ENCODE results near the gene ZNF365.

Gene ZNF365

GRCh38 chr10:62442894-62443669 lies 68.9 kb downstream of the ZNF365 start:
- Histone ChIP-seq H3K4me3 (IDR thresholded peaks at IDR 0.05; ENCODE audit: insufficient read depth, low read depth, low read length) (no peak overlapping the region), H3K4me1 (ENCODE audit: low read depth, poor library complexity, severe bottlenecking) (no peaks in the 10 kb centered on the region), H3K4me2 (no peak overlapping the region), H3K27ac (no peak overlapping the region), H2AFZ (ENCODE audit: low read depth) (no peak overlapping the region), H3K9ac (no peak overlapping the region), H3K79me2 (ENCODE audit: insufficient read depth, low read depth) (no peaks in the 10 kb centered on the region), H3K36me3 (ENCODE audit: insufficient read depth) (no peaks in the 10 kb centered on the region), H3K27me3 (ENCODE audit: insufficient read depth, low read depth) (no peaks in the 10 kb centered on the region), H4K20me1 (ENCODE audit: insufficient read depth) (no peaks in the 10 kb centered on the region)
- TF ChIP-seq, protein P1, sequence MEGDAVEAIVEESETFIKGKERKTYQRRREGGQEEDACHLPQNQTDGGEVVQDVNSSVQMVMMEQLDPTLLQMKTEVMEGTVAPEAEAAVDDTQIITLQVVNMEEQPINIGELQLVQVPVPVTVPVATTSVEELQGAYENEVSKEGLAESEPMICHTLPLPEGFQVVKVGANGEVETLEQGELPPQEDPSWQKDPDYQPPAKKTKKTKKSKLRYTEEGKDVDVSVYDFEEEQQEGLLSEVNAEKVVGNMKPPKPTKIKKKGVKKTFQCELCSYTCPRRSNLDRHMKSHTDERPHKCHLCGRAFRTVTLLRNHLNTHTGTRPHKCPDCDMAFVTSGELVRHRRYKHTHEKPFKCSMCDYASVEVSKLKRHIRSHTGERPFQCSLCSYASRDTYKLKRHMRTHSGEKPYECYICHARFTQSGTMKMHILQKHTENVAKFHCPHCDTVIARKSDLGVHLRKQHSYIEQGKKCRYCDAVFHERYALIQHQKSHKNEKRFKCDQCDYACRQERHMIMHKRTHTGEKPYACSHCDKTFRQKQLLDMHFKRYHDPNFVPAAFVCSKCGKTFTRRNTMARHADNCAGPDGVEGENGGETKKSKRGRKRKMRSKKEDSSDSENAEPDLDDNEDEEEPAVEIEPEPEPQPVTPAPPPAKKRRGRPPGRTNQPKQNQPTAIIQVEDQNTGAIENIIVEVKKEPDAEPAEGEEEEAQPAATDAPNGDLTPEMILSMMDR (conservative IDR thresholded peaks at IDR 0.05; ENCODE audit: low read depth, low read length): no peak

DNA sequence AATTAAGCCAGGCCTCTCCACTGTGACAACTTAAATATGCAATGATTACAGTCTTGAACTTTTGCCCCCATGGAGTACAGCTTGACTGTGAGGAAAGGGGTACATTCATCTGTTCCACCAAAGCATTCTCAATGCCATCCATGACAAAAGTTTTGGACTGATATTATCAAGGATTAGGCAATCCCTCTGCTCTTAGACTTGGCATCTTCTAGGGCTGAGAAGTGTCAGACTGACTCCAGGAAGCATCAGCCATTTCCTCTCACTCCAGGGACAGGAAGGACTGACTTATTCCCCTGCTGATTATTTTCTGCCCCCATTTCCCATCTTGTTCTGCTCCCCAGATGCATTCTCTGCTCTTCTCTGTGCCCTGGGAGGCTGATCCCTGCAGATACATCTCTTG lies 69.7 kb downstream of the ZNF365 start:
- H3K4me1 ChIP-seq (ENCODE audit: low read depth, poor library complexity, severe bottlenecking): no peaks in the 10 kb centered on the region
- no peak overlapping the region for H3K27ac ChIP-seq
- H3K79me2 ChIP-seq (ENCODE audit: insufficient read depth, low read depth): no peaks in the 10 kb centered on the region
- no peaks in the 10 kb centered on the region for H3K27me3 ChIP-seq (ENCODE audit: insufficient read depth, low read depth)
- no peaks in the 10 kb centered on the region for H4K20me1 ChIP-seq (ENCODE audit: insufficient read depth)
- no peak overlapping the region for H3K4me2 ChIP-seq
- TF ChIP-seq, protein P1 (conservative IDR thresholded peaks at IDR 0.05; ENCODE audit: low read depth, low read length): no peak
- no peak overlapping the region for H3K9ac ChIP-seq
- H2AFZ ChIP-seq (ENCODE audit: low read depth): no peak overlapping the region
- H3K4me3 ChIP-seq (IDR thresholded peaks at IDR 0.05; ENCODE audit: insufficient read depth, low read depth, low read length): no peak overlapping the region
- H3K36me3 ChIP-seq (ENCODE audit: insufficient read depth): no peaks in the 10 kb centered on the region

DNA sequence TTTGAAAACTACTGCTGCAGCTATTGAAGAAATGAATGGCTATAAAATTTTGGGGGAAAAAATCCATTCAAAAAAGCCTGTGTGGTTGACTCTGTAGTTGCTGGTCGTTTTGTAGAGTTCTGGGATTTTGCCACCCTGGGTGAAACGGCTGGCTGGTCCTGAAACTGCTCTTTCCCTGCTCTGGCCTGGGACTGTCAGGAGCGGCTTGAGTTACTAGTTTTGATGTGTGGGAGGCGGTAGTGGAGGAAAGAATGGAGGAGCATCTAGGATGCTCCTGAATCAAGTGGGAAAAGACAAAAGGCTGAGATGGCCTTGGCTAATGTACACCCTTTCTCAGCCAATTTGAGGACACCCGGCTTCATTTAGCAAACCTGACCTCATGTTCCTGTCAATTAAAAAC lies 72.5 kb downstream of the ZNF365 start:
- Histone ChIP-seq H3K27ac (no peak overlapping the region), H3K4me3 (IDR thresholded peaks at IDR 0.05; ENCODE audit: insufficient read depth, low read depth, low read length) (no peak overlapping the region), H3K79me2 (ENCODE audit: insufficient read depth, low read depth) (no peaks in the 10 kb centered on the region), H3K27me3 (ENCODE audit: insufficient read depth, low read depth) (no peaks in the 10 kb centered on the region), H3K36me3 (ENCODE audit: insufficient read depth) (no peaks in the 10 kb centered on the region), H3K4me1 (ENCODE audit: low read depth, poor library complexity, severe bottlenecking) (no peaks in the 10 kb centered on the region), H3K9ac (no peak overlapping the region), H3K4me2 (no peak overlapping the region), H4K20me1 (ENCODE audit: insufficient read depth) (no peaks in the 10 kb centered on the region), H2AFZ (ENCODE audit: low read depth) (no peak overlapping the region)
- TF ChIP-seq, protein P1 (conservative IDR thresholded peaks at IDR 0.05; ENCODE audit: low read depth, low read length): no peak

- H3K4me1 ChIP-seq (ENCODE audit: low read depth, poor library complexity, severe bottlenecking): peaks cover 6% of the 10 kb centered on the region
- H3K36me3 ChIP-seq (ENCODE audit: insufficient read depth): no peaks in the 10 kb centered on the region
- no peaks in the 10 kb centered on the region for H3K27me3 ChIP-seq (ENCODE audit: insufficient read depth, low read depth)
- H2AFZ ChIP-seq (ENCODE audit: low read depth): no peak overlapping the region
- no peaks in the 10 kb centered on the region for H3K79me2 ChIP-seq (ENCODE audit: insufficient read depth, low read depth)
- no peak overlapping the region for H3K27ac ChIP-seq
- no peak overlapping the region for H3K4me2 ChIP-seq
- H4K20me1 ChIP-seq (ENCODE audit: insufficient read depth): no peaks in the 10 kb centered on the region
- TF ChIP-seq, protein P1 (conservative IDR thresholded peaks at IDR 0.05; ENCODE audit: low read depth, low read length): no peak
- H3K9ac ChIP-seq: no peak overlapping the region
- no peak overlapping the region for H3K4me3 ChIP-seq (IDR thresholded peaks at IDR 0.05; ENCODE audit: insufficient read depth, low read depth, low read length)
These were observed 76.9 kb downstream of the ZNF365 start for GRCh38 chr10:62450912-62451610.

All from KMS-11 (cell line).